Measurements from ENCODE around the gene PRKCQ.

PRKCQ gene

DNA sequence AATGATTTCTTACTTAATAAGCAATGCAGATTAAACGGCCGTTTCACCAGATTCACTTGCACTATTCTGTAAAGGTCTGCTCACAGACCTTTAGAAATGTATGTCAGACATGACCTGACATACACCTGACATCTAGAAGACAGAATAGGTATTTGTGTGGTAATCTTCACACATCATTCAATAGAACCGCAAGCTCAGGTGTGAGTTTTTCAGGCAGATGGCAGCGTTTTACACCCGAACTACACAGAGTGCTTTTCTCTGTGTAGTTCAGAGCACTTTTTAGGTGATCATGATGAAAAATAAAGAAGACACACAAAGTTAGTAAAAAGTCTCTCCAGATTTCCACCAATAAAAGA, 63.2 kb downstream of the PRKCQ start:
- no peak for DNase-seq

DNA sequence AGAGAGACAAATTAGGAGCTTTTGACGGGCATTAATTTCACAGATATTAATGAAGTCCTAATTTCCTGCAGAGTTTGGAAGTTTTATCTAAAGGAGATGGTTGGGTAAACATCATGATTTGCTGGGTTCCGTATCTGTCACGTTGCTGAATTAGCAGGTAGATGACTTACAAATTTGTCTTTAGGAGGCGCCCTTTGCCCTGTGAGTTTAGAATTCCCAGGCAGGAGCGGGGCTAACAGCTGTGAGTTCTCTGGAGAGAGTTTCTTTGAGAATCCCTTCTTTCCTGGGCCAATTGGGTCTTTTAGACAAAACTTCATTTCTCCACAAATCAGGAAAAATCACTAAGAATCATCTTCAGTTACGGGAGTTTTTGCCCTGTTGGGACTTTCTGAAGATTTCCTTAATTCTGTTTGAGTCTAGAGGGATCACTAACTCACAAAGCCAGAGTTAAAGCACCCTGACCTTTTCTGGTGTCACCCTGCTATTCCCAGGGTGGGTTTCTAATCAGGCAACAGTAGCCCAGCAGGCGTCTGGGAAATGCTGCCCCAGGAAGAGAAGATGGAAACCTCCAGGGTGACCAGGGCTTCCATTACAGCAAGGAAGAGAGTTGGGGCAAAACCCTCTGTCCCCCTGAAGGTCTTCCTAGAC, 63.7 kb downstream of the PRKCQ start:
- no peak for DNase-seq

DNA sequence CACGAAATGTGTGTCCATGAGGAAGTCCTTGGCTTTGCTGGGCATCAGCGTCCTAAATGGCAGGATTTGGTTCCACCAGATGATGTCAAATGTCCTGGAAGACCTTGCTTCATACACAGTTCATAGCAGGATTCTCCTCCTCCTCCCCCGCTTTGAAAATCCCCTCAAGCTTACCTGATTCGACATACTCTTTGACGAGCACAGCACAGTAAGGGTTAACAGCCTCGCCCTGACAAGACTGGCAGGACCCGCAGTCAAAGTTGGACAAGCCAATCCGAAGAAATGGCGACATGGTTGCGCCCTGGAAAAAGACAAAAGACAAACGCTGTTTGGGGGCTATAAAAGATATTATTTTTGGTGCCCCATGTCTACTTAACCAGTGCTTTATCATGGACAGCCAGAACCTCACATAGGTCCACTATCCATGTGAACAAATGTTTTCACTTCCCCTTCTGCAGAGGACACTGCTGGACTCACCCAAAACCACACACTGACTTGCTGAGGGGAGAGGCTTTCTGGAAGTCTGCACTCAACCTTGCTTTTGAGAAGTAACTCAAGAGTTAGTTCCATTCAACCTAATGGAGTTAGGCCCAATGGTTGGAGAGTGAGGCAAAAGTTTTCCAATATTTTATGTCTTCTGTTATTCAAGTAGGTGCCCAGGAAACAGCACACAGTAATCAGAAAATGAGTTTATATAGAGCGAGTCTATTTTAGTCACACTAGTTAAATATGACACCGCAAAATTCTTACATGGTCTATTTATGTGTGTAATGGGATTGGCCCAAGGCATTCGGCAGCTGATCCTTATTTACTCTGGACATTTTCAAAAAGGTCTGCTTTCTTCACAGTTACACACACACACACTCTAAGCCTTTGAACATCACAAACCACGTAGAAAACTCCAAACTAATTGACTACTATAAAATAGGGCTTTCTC, 65.0 kb downstream of the PRKCQ start:
- no peak for DNase-seq

DNA sequence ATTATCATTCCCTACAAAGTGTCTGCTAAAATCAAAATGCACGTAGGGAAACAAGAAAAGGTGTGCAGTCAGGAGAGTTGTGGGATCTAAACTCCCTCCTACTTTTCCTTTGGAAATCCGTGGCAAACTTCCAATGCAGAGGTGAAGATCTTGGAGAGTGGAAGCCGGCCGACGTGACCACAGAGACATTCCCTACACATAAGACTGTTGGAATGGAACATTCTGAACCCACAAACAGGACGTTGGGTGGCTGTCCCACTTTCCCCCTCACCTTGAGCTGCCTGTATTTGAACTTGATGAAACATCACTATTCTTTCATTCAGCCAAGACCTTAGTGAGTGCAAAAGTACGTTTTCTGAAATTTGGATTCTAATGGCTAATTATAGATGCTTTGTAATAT, 65.9 kb downstream of the PRKCQ start:
- no peak for DNase-seq

DNA sequence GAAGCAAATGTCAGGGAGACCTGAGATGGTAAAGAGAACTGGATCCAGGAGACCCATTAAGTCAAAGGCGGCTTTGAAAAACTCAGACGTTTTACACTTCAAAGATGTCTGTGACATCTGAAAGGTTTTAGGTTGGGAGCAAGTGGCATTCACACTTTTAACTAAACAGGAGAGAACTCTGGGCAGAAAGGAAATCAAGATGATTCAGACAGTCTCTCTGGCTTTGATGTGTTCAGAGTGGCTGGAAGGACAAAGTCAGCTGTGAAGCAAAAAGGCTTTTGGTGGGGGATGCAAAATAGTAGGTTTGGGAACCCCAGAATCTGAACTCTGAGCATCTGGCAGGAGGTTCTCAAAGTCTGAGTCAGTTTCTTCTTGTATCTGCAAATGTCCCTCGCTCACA, 66.6 kb downstream of the PRKCQ start:
- DNase-seq: no peak

DNA sequence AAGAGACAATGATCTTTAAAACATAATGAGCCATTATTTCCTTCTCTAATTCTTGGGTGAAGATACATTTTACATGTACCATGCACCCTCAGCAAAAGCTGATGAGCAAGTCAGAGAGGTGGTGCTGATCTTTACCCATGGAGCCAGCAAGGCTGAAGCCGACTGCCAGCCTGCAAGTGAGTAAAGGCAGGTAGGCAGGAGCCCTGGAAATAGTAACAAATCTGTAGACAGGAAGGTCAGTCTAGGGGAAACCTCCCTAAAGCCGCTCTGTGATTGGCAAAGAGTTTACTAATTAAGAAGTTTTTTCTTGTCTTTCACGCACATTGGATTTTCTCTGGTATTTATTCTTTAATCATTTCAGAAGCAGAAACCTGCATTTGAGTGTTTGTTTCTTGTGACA, 67.9 kb downstream of the PRKCQ start:
- no peak for DNase-seq

DNA sequence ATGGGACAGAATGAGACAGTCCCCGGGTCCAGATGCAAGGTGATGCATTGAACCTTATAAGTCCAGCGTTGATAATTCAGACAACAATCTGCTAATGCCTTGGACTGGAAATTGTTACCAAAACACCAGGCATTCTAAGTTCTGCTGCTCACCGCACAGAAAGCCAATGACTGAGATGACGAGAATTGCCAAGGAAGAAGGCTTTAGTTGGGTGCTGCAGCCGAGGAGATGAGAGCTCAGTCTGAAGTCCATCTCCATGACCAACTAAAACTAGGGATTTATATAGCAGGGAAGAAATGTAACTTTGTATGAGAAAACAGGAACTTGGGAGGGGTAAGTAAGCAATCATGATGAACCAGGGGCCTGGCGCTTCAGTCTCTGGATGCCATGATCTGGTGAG, 68.7 kb downstream of the PRKCQ start:
- no peak for DNase-seq

DNA sequence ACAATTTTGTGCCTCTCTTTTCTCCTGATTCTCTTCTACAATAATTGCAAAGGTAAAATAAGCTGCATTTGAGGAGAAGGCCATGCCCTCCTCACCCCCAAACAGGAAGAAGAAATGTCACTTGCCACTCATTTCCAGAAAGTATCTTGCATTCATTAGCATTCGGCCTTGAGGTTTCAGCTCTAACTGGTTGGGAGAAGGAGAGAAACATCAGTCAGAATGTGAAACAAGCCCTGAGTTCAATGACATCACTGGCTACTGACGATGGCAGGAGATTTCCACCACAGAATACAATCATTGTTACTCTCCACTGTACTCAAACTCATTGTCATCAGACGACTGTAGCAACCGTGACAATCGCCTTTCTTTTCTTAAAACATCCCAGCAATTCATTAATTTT, 72.8 kb downstream of the PRKCQ start:
- DNase-seq: no peak

DNA sequence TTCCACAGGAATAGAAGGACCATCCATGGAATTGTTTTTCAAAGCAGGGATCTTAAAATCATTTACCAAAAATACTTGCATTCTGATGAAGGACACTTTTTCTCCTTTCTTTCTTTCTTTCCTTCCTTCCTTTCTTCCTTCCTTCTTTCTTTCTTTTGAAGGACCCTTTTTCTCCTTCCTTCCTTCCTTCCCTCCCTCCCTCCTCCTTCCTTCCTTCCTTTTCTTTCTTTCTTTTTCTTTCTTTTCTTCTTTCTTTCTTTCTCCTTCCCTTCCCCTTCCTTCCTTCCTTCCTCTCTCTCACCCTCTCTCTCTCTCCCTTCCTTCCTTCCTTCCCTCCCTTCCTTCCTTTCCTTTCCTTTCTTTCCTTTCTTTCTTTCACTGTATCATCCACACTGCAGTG, 74.8 kb downstream of the PRKCQ start:
- no peak for DNase-seq

DNA sequence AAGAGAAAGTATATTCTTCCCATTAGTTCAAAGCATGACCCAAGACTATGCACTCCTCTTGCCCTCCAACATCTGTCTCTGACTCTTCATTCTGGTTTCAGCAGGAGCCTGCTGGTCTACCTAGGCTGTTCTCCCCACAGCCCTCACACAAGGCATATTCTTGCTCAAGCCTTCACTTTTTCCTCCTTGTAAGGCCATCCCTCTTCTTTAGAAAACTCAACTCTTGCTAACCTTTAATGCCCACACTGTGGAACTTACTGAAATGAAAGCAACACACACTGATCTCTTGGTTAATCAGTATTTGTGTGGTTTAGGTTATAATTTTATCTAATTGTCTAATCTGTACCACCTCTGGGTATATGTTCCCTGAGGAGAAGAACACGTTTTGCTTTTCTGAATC, 75.8 kb downstream of the PRKCQ start:
- DNase-seq: no peak

DNA sequence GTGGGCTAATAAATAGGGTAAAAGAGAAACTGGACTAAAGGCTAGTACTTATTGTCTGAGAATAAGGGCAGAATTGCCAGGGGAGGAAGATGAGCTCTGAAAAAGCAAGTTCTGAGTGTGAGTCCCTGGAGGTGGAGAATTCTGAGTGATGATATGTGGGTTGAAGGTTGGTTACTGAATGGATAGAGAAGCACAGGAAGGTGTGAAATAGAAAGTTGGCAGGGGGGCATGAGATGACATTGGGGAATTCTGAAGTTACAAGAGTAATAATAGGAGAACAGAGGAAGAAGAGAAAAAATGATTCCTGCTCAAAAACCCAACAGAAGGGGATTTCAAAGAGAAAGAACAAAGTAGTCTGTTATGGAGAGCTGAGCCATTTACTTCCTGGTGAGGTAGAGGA, 76.9 kb downstream of the PRKCQ start:
- DNase-seq: no peak

DNA sequence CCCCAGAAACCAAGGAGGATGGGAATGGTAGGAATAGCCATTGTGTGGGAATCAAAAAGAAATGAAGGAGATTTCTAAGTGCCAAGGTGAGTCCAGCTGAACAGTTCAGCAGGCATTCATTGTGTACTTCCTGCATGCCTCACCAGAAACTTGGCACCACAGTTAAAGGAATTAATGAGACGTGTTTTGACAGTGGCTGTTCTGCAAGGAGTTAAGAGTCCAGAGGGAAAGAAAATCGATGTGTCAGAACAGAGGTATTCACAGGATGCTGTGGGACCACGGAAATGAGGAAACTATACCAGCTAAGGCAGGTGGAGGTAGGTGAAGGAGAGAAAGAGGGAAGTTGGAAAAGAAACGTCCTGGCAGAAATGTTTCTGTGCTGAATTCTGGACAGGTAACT, 78.1 kb downstream of the PRKCQ start:
- no peak for DNase-seq

DNA sequence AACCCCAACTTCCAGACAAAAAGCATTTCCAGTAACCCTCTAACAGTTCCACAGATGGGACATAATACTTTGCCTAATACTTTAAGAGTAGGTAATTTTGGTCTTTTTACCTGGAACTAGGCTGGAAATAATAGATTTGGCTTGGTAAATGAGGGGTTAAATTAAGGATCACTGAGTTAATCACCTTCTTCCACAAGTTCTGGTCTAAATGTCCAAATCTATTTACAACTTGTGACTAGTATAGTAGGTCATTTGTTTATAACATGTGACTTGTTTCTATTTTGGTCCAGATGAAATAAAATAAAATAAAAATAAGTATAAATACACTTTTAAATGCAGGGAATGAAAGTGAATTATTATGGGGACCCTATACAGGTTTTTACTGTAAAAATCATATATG, 80.1 kb downstream of the PRKCQ start:
- DNase-seq: no peak

DNA sequence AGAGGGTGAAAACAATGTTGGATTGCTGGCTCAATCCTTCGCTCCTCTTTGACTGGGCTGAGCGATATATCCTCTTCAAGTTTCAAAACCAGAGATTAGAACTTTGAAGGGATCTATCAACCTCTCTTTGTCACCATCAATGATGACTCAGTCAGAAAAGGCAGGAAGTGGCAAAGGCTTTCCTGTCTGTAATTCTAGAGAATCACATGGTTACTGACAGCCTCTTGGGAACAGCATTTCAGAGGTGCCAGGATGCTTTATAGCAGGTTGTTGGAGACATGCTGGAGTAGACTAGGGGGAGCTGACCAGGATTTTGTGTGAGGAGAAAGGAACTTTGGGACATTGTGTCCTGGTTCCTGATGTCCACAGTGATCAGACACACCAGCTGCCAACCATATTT, 81.3 kb downstream of the PRKCQ start:
- no peak for DNase-seq

DNA sequence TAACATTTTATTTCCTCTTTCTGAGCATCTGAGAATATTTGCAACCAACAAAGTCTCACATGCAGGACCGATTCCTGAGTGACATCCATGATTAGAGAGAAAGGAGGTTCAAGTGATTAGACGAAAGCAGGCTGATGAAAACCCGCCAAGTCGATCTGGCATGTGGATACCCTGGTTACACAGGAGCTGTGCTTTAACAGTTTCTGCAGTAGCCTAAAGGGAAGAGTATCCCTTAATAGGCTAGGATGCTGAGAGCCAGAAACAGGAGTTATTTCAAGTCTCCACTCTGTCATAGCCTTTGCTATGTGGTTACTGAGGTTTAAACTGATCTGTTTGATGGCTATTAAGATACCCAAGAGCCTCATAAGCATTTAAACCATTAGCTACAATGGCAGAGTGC, 82.5 kb downstream of the PRKCQ start:
- no peak for DNase-seq

DNA sequence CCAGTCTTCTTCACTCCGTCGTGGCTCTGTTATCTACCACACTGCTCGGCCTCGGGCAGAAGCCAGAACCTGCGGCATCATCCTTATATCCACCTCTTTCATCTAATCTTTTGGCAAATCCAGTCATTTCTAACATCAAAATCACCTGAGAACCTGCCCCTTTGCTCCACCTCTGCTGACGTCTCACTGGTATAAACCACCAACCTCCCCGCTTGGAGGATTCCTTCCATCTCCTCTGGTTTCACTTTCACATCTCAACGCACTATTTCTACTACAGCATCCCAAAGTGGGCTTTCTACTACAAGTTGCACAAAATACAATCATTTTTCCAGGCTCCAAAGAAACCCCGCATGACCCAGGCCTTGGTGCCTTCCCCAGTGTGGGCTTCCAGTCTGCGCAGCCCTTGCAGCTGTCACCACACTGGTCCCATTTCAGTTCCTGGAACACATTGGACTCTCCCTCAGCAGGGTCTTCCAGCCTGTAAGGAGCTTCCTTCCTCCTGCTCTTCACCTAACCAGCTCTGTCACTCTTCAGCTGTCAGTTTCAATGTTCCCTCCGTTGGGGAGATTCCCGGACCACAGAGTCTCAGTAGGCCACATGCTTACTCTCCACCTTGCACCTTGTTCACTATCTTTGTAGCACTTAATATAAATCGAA, 85.0 kb downstream of the PRKCQ start:
- no peak for DNase-seq

DNA sequence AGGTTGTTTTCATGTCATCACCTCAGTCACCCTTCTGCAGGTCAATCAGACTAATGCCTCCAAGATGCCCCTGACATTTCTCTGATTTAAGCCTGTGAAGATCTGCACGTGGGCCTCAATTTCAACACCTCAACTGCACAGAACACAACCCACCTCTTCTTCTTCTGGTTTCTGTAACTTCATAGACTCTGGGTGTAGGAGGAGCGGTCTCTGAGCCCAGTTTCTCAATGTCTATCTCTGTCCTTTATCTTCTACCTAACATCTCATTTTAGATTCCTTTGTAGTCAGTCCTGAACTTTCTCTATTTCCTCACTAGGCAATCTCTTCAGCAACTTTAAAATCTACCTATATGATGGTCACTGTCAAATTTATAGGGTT, 85.6 kb downstream of the PRKCQ start:
- no peak for DNase-seq

DNA sequence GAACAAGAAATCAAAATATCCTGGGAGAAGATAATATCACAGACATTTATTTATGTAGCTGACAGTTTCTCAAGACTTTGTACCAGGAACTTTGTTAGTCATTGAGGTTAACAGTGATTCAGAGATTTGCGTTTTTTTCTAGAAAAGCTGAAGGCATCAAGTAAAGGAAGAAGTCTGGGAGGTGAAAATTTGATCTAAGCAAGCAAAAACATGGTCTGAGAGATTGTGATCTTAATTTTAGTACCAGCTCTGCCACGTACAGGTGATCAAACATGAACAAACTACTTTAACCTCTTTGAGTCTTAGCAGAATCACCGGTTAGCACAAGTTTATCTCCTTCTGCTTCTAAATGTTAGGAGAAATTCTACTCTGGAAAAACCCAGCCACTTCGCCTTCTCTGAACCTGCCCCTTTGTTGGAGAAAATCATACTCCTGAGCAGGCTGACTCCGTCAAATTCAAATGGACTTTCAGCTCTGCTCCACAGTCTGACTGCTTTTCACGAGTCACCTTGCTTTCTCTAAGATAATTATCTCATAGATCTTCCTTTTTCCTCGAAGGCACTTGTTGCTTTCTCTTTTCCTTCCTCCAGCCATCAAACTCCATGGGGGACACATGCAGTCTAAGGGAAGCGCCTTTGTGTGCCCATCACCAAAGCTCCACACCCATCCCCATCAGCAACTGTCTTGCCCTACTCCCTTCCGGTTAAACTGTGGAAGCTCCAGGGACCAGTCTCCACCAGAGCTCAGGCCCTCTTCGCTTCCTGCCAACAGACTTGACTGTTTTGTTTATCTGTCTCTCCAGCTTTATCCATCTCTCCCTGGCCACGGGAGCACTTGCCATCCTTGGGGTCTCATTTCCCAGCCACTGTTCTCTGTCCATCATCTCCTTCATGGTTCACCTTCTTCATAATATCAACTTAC, 86.3 kb downstream of the PRKCQ start:
- no peak for DNase-seq

DNA sequence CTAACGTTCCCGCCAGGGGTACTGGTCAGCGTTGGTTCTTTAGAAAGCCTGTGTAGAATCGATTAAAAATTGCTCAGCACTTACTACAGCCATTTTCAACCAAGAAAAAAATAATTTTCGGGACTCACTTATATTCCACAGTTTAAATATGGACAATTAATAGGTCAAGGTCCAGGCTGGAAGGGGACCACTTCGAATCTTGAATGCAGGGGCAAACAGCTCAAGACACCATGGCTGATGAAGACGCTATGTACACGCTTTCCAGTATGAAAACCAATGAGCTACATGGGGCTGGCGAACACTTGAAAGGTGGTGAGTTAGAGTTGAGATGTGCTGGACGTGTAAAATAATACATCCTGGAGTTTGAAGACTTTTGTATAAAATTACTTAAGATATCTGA, 87.2 kb downstream of the PRKCQ start:
- no peak for DNase-seq

DNA sequence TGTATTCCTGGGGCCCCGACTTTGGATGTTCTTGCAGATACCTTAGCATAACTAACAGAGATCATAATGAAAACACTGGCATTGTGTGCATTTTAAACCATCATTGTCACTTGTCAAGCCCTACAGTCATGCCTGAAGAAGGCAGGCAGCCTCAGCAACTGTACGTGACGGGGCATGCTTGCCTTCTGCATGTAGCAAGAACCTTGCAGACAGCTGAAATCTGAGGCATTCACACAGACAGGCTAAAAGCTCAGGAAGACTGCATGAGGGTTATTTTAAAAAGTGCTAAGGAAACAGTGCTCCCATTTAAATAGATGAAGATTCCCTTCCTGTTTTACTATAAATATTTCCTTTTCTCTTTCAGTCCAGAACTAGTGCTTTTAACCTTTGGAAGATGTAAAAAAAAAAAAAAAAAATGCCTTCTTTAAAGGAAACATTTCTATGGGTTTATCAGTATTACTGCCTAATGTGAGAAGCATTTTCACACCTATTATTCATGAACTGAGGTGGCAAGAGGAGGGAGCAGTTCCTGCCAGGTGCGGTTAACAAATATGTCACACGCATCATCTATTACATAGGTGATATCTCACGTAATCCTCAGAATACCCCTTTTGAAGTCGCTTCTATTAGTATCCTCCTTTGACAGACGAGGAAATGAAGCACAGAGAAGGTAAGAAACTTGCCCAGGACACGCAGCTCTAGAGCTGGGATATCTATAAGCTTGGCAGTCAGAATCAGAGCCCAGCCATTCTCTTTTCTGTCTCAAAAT, 88.1 kb downstream of the PRKCQ start:
- no peak for DNase-seq

DNA sequence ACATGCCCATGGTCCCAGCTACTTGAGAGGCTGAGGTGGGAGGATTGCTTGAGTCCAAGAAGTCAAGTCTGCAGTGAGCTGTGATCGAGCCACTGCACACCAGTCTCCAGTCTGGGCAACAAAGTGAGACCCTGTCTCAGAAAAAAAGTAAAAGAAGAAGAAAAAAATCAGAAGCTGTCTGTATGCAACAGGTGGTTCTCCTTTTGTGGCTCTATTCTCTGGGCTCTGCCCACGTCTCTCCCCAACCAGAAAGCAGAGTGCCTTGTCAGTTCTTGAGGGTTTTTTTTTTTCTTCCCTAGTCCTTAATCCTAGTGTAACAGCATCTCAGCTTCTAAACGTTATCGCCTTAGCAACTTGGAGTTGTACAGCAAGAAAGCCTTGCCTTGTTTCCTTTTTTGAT, 89.5 kb downstream of the PRKCQ start:
- no peak for DNase-seq

DNA sequence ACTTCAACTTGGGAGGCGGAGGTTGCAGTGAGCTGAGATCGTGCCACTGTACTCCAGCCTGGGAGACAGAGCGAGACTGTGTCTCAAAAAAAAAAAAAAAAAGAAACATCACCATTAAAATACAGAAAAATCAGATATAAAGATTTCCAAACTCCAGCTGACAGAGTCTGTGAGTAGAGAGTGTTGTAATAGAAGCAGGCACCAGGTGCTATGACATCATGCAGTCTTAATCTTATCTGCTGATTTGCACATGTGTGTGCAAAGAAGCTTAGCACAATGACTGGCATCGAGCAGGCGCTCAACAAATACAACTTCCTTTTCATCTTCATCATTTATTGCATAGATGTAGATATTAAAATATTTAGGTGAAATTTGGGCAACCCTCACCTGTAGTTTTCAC, 92.2 kb downstream of the PRKCQ start:
- no peak for DNase-seq

All from NCI-H1105 treated with DMSO at 0.1 percent for 48 hours (cell line).